IMR-90 (cell line): ENCODE results near the gene PDXK. TPM values are rescaled to one million over a fixed set of nuclear protein-coding genes. Genes with fewer than 3 reads are reported as not detected.
A peak's percentile ranks its signal among the peaks of the same experiment; 100 is the strongest.

Experiments used
- ATAC-seq: fragments of 200-7000 bp; cut with Tn5 transposase; 2 replicates; pipeline ENCODE4 v1.9.1; 2020; ENCODE audit warnings: low read depth, mild to moderate bottlenecking, moderate library complexity
- BruUV-seq: library from RNA; stranded (reverse); fragments of 400-500 nt; replicated peaks from 2 replicates; lab custom pipeline; 2021; lab: Mats Ljungman, UMichigan
- CTCF ChIA-PET: fragments of 300-600 bp; formaldehyde crosslinking; extraction: SDS; loops from one replicate; lab custom pipeline; 2021; ENCODE audit warnings: antibody characterized with exemption; lab: Yijun Ruan, JAX
- POLR2A ChIA-PET: fragments of 300-600 bp; sonication (Branson Sonifier 250); formaldehyde crosslinking; loops from one replicate; lab custom pipeline; 2022; ENCODE audit warnings: antibody characterized with exemption; ENCODE audit not compliant: unreplicated experiment; lab: Charles Lee
- DNase-seq: peaks from one replicate; pipeline ENCODE4 v3.0.0; 2013
- H2AFZ ChIP-seq: replicated peaks from 2 replicates; pipeline ENCODE3; 2013; ENCODE audit warnings: low read length, mild to moderate bottlenecking; ENCODE audit not compliant: poor library complexity
- H2AK5ac ChIP-seq: 2 replicates; pipeline ENCODE4 v1.6.1; 2013; ENCODE audit warnings: low read depth, low read length, inconsistent platforms
- H2AK9ac ChIP-seq: replicated peaks from 2 replicates; pipeline ENCODE3; 2013; ENCODE audit warnings: mild to moderate bottlenecking, low read depth, low read length, moderate library complexity; ENCODE audit not compliant: poor library complexity
- H2BK120ac ChIP-seq: 2 replicates; pipeline ENCODE4 v1.6.1; 2013; ENCODE audit warnings: low read depth, low read length, inconsistent platforms
- H2BK15ac ChIP-seq: 3 replicates; pipeline ENCODE4 v1.6.1; 2013; ENCODE audit warnings: low read depth, low read length, inconsistent platforms
- H2BK20ac ChIP-seq: 2 replicates; pipeline ENCODE4 v1.6.1; 2013; ENCODE audit warnings: low read depth, mild to moderate bottlenecking, inconsistent platforms, low read length, moderate library complexity
- H2BK5ac ChIP-seq: 2 replicates; pipeline ENCODE4 v1.6.1; 2013; ENCODE audit warnings: mild to moderate bottlenecking, low read depth, low read length, inconsistent platforms; ENCODE audit not compliant: poor library complexity, severe bottlenecking
- H3K14ac ChIP-seq: replicated peaks from 2 replicates; pipeline ENCODE4 v1.6.1; 2013; ENCODE audit warnings: low read depth, low read length, inconsistent platforms
- H3K18ac ChIP-seq: 2 replicates; pipeline ENCODE4 v1.6.1; 2013; ENCODE audit warnings: low read depth, low read length, control low read depth
- H3K23ac ChIP-seq: 2 replicates; pipeline ENCODE4 v1.6.1; 2013; ENCODE audit warnings: low read depth, low read length, inconsistent platforms
- H3K27ac ChIP-seq: 2 replicates; pipeline ENCODE4 v1.5.1; 2013; ENCODE audit warnings: mild to moderate bottlenecking, control low read depth, low read length; ENCODE audit not compliant: insufficient read depth
- H3K27me3 ChIP-seq: 2 replicates; pipeline ENCODE4 v1.6.1; 2013; ENCODE audit warnings: low read length; ENCODE audit not compliant: control insufficient read depth, insufficient read depth
- H3K36me3 ChIP-seq: 2 replicates; pipeline ENCODE4 v1.6.1; 2013; ENCODE audit warnings: low read length, mixed read lengths; ENCODE audit not compliant: control insufficient read depth, insufficient read depth
- H3K4ac ChIP-seq: 2 replicates; pipeline ENCODE4 v1.6.1; 2013; ENCODE audit warnings: low read depth, low read length, inconsistent platforms
- H3K4me1 ChIP-seq: 2 replicates; pipeline ENCODE4 v1.6.1; 2013; ENCODE audit warnings: low read length, mixed read lengths; ENCODE audit not compliant: control insufficient read depth, insufficient read depth
- H3K4me2 ChIP-seq: 2 replicates; pipeline ENCODE4 v1.6.1; 2013; ENCODE audit warnings: low read depth, mild to moderate bottlenecking, control low read depth, low read length, moderate library complexity
- H3K4me3 ChIP-seq: 2 replicates; pipeline ENCODE4 v1.5.1; 2013; ENCODE audit warnings: low read depth, mild to moderate bottlenecking, control low read depth, low read length, moderate library complexity; ENCODE audit not compliant: insufficient read depth
- H3K56ac ChIP-seq: 2 replicates; pipeline ENCODE4 v1.6.1; 2013; ENCODE audit warnings: low read length, inconsistent platforms; ENCODE audit not compliant: insufficient read depth; ENCODE audit errors: extremely low read depth
- H3K79me1 ChIP-seq, 2 experiments: 2 replicates each; pipeline ENCODE4 v1.6.1; 2013; ENCODE audit warnings: low read length in 2 of 2, inconsistent platforms in 1 of 2, low read depth in 1 of 2
- H3K9ac ChIP-seq: 2 replicates; pipeline ENCODE4 v1.6.1; 2013; ENCODE audit warnings: low read depth, low read length, control low read depth
- H3K9me1 ChIP-seq: 2 replicates; pipeline ENCODE4 v1.6.1; 2013; ENCODE audit warnings: low read length, inconsistent platforms; ENCODE audit not compliant: insufficient read depth
- H3K9me3 ChIP-seq: 2 replicates; pipeline ENCODE4 v1.6.1; 2013; ENCODE audit warnings: low read length; ENCODE audit not compliant: control insufficient read depth, insufficient read depth
- H4K20me1 ChIP-seq: 2 replicates; pipeline ENCODE4 v1.6.1; 2013; ENCODE audit warnings: low read length, inconsistent platforms; ENCODE audit not compliant: insufficient read depth
- H4K5ac ChIP-seq: 2 replicates; pipeline ENCODE4 v1.6.1; 2013; ENCODE audit warnings: mild to moderate bottlenecking, low read depth, low read length, control low read depth
- H4K8ac ChIP-seq, 2 experiments: 2 replicates each; pipeline ENCODE4 v1.6.1; 2013; ENCODE audit warnings: low read depth in 2 of 2, low read length in 2 of 2, control low read depth in 1 of 2, inconsistent platforms in 1 of 2
- H4K91ac ChIP-seq: 2 replicates; pipeline ENCODE4 v1.6.1; 2013; ENCODE audit warnings: low read depth, low read length, inconsistent platforms; ENCODE audit not compliant: insufficient read depth
- BHLHE40 ChIP-seq: fragments of 150-350 bp; IDR thresholded peaks from 2 replicates; pipeline ENCODE4 v1.6.1; 2016; ENCODE audit warnings: mild to moderate bottlenecking, low read depth, low read length
- CEBPB ChIP-seq: IDR thresholded peaks from 2 replicates; pipeline ENCODE4 v1.6.1; 2012; ENCODE audit warnings: low read depth, low read length, improper control_type of control experiment
- FOS ChIP-seq: fragments of 150-350 bp; IDR thresholded peaks from 2 replicates; pipeline ENCODE4 v1.6.1; 2016; ENCODE audit warnings: low read depth, low read length
- MAZ ChIP-seq: IDR thresholded peaks from 2 replicates; pipeline ENCODE4 v1.6.1; 2012; ENCODE audit warnings: low read depth, mild to moderate bottlenecking, low read length, improper control_type of control experiment, moderate library complexity, borderline replicate concordance
- MXI1 ChIP-seq: IDR thresholded peaks from 2 replicates; pipeline ENCODE4 v1.6.1; 2012; ENCODE audit warnings: low read depth, mild to moderate bottlenecking, low read length, moderate library complexity, borderline replicate concordance
- NFE2L2 ChIP-seq: fragments of 150-350 bp; IDR thresholded peaks from 2 replicates; pipeline ENCODE4 v1.6.1; 2016; ENCODE audit warnings: low read depth, mild to moderate bottlenecking, low read length
- POLR2A ChIP-seq: IDR thresholded peaks from 2 replicates; pipeline ENCODE4 v1.6.1; 2012; ENCODE audit warnings: mild to moderate bottlenecking, low read depth, low read length
- RAD21 ChIP-seq: IDR thresholded peaks from 2 replicates; pipeline ENCODE4 v1.6.1; 2012; ENCODE audit warnings: low read length, improper control_type of control experiment
- RCOR1 ChIP-seq: IDR thresholded peaks from 2 replicates; pipeline ENCODE4 v1.6.1; 2012; ENCODE audit warnings: mild to moderate bottlenecking, low read length, improper control_type of control experiment; ENCODE audit not compliant: insufficient replicate concordance
- RFX5 ChIP-seq: IDR thresholded peaks from 2 replicates; pipeline ENCODE4 v1.8.0; 2012; ENCODE audit warnings: low read depth, mild to moderate bottlenecking, low read length, moderate library complexity
- WGBS, 2 experiments: methylation state at CpG; one replicate each; pipeline versions ENCODE4 v1.1.5 to v1.1.7; 2013; ENCODE audit warnings: missing lambda C conversion rate in 2 of 2; ENCODE audit not compliant: insufficient read length in 1 of 2; ENCODE audit errors: extremely low coverage in 2 of 2; 5-methylcytosine and 5-hydroxymethylcytosine counted together
- dilution Hi-C: fragments of 300-500 bp; cut with HindIII; formaldehyde crosslinking; loops from one replicate; pipeline ENCODE4 v1.14.3; 2018; ENCODE audit warnings: low sequenced_read_pairs; ENCODE audit not compliant: unreplicated experiment
- in situ Hi-C: fragments of 300-500 bp; cut with MboI; formaldehyde crosslinking; loops from 3 replicates; pipeline ENCODE4 v1.14.3; 2019; ENCODE audit warnings: low sequenced_read_pairs, inconsistent platforms, mixed read lengths
- intact Hi-C: fragments of 100-400 bp; cut with micrococcal nuclease; formaldehyde crosslinking; loops from 2 replicates; pipeline ENCODE4 v1.10.0; 2022
- polyA plus RNA-seq, 3 experiments: library from polyadenylated mRNA; depleted of rRNA; stranded (reverse); fragments of >200 nt; gene quantifications; 2 replicates each; pipeline ENCODE4 v1.2.3, GENCODE V29; 2012; ENCODE audit warnings: low replicate concordance in 1 of 3
- total RNA-seq: library from RNA; depleted of rRNA; stranded (reverse); fragments of >200 nt; gene quantifications from 2 replicates; pipeline ENCODE4 v1.2.3, GENCODE V29; 2012
- TF ChIP-seq, protein P1 (sequence below): fragments of 150-350 bp; IDR thresholded peaks from 2 replicates; pipeline ENCODE4 v1.6.1; 2016; ENCODE audit warnings: low read depth, mild to moderate bottlenecking, low read length, moderate library complexity, borderline replicate concordance
- TF ChIP-seq, protein P2 (sequence below): fragments of 150-350 bp; IDR thresholded peaks from 2 replicates; pipeline ENCODE4 v1.6.1; 2017; ENCODE audit warnings: mild to moderate bottlenecking, antibody characterized with exemption, low read length, low read depth

The PDXK gene
- total and polyA plus RNA-seq, 2 of the 4 experiments (the other 2 are of a cell fraction): 155 to 312 TPM

DNA sequence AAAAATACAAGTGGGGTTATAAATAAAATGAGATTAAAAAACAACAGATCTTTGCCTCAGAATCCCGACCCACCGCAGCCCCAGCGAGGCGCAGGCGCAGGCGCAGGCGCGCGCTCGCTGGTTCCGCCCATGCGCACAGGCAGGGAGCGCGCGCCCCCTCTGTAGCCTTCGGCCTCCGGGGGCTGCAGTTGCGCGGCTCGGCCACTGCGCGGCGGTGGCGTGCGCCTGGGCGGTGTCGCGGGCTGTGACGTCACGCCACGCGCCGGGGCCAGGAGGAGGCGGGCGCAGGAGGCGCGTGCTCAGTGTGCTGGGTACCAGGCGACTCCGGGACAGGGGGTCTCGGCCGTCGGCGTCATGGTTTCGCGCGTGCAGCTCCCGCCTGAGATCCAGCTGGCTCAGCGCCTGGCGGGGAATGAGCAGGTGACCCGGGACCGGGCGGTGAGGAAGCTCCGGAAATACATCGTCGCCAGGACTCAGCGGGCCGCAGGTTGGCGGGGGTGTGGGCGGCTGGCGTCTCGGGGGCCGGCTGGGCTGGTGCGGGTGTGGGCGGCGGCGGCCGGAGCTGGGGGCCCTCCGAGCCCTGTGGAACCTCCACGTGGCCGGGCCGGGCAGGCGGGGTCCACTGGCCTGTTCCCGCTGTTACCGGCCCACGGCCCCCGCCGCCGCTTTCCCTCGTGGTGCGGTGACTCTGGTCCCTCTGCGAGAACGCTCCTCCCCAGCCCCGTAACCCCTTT, 70.5 kb downstream of the PDXK start, which contains the start of gene RRP1 (continued):
- TF ChIP-seq BHLHE40 (peak; percentile 76), FOS (no peak)

DNA sequence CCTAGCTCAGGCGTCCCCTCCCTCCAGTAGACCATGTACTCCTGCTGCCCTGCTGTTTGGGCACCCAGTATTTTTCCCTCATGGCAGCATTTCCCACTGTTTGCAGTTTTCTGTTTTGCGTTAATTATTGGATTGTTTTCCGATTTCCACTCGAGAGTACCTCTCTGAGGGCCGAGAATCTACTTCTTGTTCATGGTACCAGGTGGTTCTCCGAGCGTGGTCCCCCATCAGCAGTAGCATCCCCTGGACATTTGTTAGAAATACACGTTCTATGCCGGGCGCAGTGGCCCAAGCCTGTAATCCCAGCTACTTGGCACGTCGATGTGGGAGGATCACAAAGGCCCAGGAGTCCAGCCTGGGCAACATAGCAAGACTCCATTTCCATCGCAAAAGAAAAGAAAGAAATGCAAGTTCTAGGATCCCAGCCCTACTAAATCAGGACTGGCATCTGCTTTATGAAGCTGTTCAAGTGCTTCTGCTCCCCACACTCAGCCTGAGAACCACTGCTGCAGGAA, 71.1 kb downstream of the PDXK start:
- Histone ChIP-seq H3K27me3 (no peaks in the 10 kb centered on the region), H3K9me3 (no peaks in the 10 kb centered on the region), H3K9ac (peak overlapping the region; percentile 86), H3K4ac (peak overlapping the region; percentile 87), H2AK9ac (peak overlapping the region; percentile 97), H4K5ac (peak overlapping the region; percentile 17; the same call in 1 of the 2 replicates), H2AFZ (peak overlapping the region; percentile 98), H4K91ac (peak overlapping the region; percentile 39; the same call in 1 of the 2 replicates), H2BK20ac (no peak overlapping the region), H3K36me3 (peaks cover 36% of the 10 kb centered on the region), H3K18ac (no peak overlapping the region), H3K56ac (peak overlapping the region; percentile 66), H3K23ac (peak overlapping the region; percentile 68), H3K9me1 (peaks cover 21% of the 10 kb centered on the region), H2BK5ac (no peak overlapping the region), H4K8ac (peak overlapping the region; percentile 31 to 91; a peak in 2 of 4 replicates), H3K4me2 (peak overlapping the region; percentile 98), H3K27ac (peak overlapping the region; percentile 56), H3K4me1 (peaks cover 4% of the 10 kb centered on the region), H3K4me3 (peak overlapping the region; percentile 89), H2AK5ac (peak overlapping the region; percentile 90), H2BK15ac (no peak overlapping the region), H4K20me1 (peaks cover 10% of the 10 kb centered on the region; the same call in 1 of the 2 replicates), H3K14ac (peak overlapping the region; percentile 68; the same call in 1 of the 2 replicates), H3K79me1 (peaks cover 23 to 50% of the 10 kb centered on the region in 2 experiments), H2BK120ac (no peak overlapping the region)
- in situ Hi-C loops (no loop called here), dilution Hi-C loops (no loop called here), intact Hi-C loops (no loop called here)
- ATAC-seq (no peak), DNase-seq (no peak)
- WGBS, 2 experiments: 21% methylated on average over 7 of the region's 13 CpGs; no CpG with 5 or more reads in 1 of the 2 experiments
- BruUV-seq: no TSS peak
- CTCF ChIA-PET: no interaction called here
- POLR2A ChIA-PET: interaction anchor here (0.5 kb wide), 1 partner anchor 49 kb away, joined by 3 read pairs; no protein-coding TSS in a partner anchor
- TF ChIP-seq RFX5 (no peak), RCOR1 (no peak), MXI1 (no peak), NFE2L2 (no peak), MAZ (no peak), BHLHE40 (no peak), CEBPB (no peak), RAD21 (no peak), FOS (no peak), POLR2A (no peak)
- TF ChIP-seq, protein P1, sequence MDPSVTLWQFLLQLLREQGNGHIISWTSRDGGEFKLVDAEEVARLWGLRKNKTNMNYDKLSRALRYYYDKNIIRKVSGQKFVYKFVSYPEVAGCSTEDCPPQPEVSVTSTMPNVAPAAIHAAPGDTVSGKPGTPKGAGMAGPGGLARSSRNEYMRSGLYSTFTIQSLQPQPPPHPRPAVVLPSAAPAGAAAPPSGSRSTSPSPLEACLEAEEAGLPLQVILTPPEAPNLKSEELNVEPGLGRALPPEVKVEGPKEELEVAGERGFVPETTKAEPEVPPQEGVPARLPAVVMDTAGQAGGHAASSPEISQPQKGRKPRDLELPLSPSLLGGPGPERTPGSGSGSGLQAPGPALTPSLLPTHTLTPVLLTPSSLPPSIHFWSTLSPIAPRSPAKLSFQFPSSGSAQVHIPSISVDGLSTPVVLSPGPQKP: no peak
- TF ChIP-seq, protein P2, sequence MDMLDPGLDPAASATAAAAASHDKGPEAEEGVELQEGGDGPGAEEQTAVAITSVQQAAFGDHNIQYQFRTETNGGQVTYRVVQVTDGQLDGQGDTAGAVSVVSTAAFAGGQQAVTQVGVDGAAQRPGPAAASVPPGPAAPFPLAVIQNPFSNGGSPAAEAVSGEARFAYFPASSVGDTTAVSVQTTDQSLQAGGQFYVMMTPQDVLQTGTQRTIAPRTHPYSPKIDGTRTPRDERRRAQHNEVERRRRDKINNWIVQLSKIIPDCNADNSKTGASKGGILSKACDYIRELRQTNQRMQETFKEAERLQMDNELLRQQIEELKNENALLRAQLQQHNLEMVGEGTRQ: no peak
